ENCODE data around the gene TOMM5.

The TOMM5 gene

GRCh38 chr9:37564916-37565315 lies 27.5 kb downstream of the TOMM5 start:
- in situ Hi-C loops (cut with HindIII; ENCODE audit: low sequenced_read_pairs) = no loop called here

GRCh38 chr9:37563806-37564513 lies 28.4 kb downstream of the TOMM5 start:
- in situ Hi-C loops (cut with HindIII; ENCODE audit: low sequenced_read_pairs) = no loop called here

- in situ Hi-C loops (cut with HindIII; ENCODE audit: low sequenced_read_pairs) = no loop called here
These were observed 29.6 kb downstream of the TOMM5 start for GRCh38 chr9:37562826-37563225.

GRCh38 chr9:37561682-37562081 lies 30.7 kb downstream of the TOMM5 start:
- in situ Hi-C loops (cut with HindIII; ENCODE audit: low sequenced_read_pairs) = no loop called here

- in situ Hi-C loops (cut with HindIII; ENCODE audit: low sequenced_read_pairs) = no loop called here
These were observed 32.4 kb downstream of the TOMM5 start for GRCh38 chr9:37559855-37560592.

- in situ Hi-C loops (cut with HindIII; ENCODE audit: low sequenced_read_pairs) = no loop called here
These were observed 33.3 kb downstream of the TOMM5 start for GRCh38 chr9:37559125-37559524.

- in situ Hi-C loops (cut with HindIII; ENCODE audit: low sequenced_read_pairs) = no loop called here
These were observed 36.6 kb downstream of the TOMM5 start for GRCh38 chr9:37555786-37556185.

GRCh38 chr9:37554318-37554717 lies 38.1 kb downstream of the TOMM5 start:
- in situ Hi-C loops (cut with HindIII; ENCODE audit: low sequenced_read_pairs) = no loop called here

- in situ Hi-C loops (cut with HindIII; ENCODE audit: low sequenced_read_pairs) = no loop called here
These were observed 40.5 kb downstream of the TOMM5 start for GRCh38 chr9:37551888-37552287.

- in situ Hi-C loops (cut with HindIII; ENCODE audit: low sequenced_read_pairs) = no loop called here
These were observed 40.9 kb downstream of the TOMM5 start for GRCh38 chr9:37551468-37551867.

- in situ Hi-C loops (cut with HindIII; ENCODE audit: low sequenced_read_pairs) = no loop called here
These were observed 41.6 kb downstream of the TOMM5 start for GRCh38 chr9:37550781-37551180.

GRCh38 chr9:37549527-37549926 lies 42.9 kb downstream of the TOMM5 start:
- in situ Hi-C loops (cut with HindIII; ENCODE audit: low sequenced_read_pairs) = no loop called here

GRCh38 chr9:37547328-37547878 lies 45.0 kb downstream of the TOMM5 start:
- in situ Hi-C loops (cut with HindIII; ENCODE audit: low sequenced_read_pairs) = no loop called here

- in situ Hi-C loops (cut with HindIII; ENCODE audit: low sequenced_read_pairs) = no loop called here
These were observed 48.9 kb downstream of the TOMM5 start for GRCh38 chr9:37543468-37543867.

- in situ Hi-C loops (cut with HindIII; ENCODE audit: low sequenced_read_pairs) = no loop called here
These were observed 49.5 kb downstream of the TOMM5 start for GRCh38 chr9:37542895-37543294.

GRCh38 chr9:37542488-37542887 lies 49.9 kb downstream of the TOMM5 start:
- in situ Hi-C loops (cut with HindIII; ENCODE audit: low sequenced_read_pairs) = no loop called here

- in situ Hi-C loops (cut with HindIII; ENCODE audit: low sequenced_read_pairs) = no loop called here
These were observed 50.9 kb downstream of the TOMM5 start for GRCh38 chr9:37541465-37541864.

GRCh38 chr9:37540634-37541033 lies 51.8 kb downstream of the TOMM5 start:
- in situ Hi-C loops (cut with HindIII; ENCODE audit: low sequenced_read_pairs) = no loop called here

GRCh38 chr9:37539634-37540033 lies 52.8 kb downstream of the TOMM5 start:
- in situ Hi-C loops (cut with HindIII; ENCODE audit: low sequenced_read_pairs) = no loop called here
